Measurements from ENCODE around the gene MSRB1.

GRCh38 chr16:1972490-1972877 lies 29.5 kb upstream of the MSRB1 start:
- TF ChIP-seq CTCF (IDR thresholded peaks at IDR 0.05) (no peak), POLR2A (IDR thresholded peaks at IDR 0.05) (no peak)
